KOPT-K1 (cell line): Measurements from ENCODE around the gene AKT1.
"Not testable (repeated sequence)": the region's sequence is repeated elsewhere in the genome, so short reads cannot be mapped to it uniquely, and the experiment has no call there.

ENCODE experiments used
- H3K27ac ChIP-seq: fragments of 200-600 bp; sonication (generic); 2 replicates; pipeline ENCODE4 v1.5.1; 2016; ENCODE audit warnings: antibody characterized with exemption, mild to moderate bottlenecking, low read depth, low read length; ENCODE audit not compliant: poor library complexity, severe bottlenecking
- H3K36me3 ChIP-seq: fragments of 200-600 bp; sonication (generic); 2 replicates; pipeline ENCODE4 v1.5.1; 2017; ENCODE audit warnings: antibody characterized with exemption, mild to moderate bottlenecking, low read length, moderate library complexity; ENCODE audit not compliant: insufficient read depth
- H3K9me3 ChIP-seq: fragments of 200-600 bp; sonication (generic); 2 replicates; pipeline ENCODE4 v1.5.1; 2017; ENCODE audit warnings: antibody characterized with exemption, low read length, mild to moderate bottlenecking; ENCODE audit not compliant: insufficient read depth, poor library complexity, severe bottlenecking

Gene AKT1

GRCh38 chr14:104822821-104823615 is 27.5 kb upstream of the AKT1 start:
- peaks cover under 1% of the 10 kb centered on the region for H3K9me3 ChIP-seq
- peaks cover 5% of the 10 kb centered on the region; the same call in 1 of the 2 replicates for H3K36me3 ChIP-seq
- H3K27ac ChIP-seq: no peak overlapping the region

- H3K27ac ChIP-seq: no peak overlapping the region
- H3K9me3 ChIP-seq: peaks cover 4% of the 10 kb centered on the region
- H3K36me3 ChIP-seq: peaks cover 8% of the 10 kb centered on the region; the same call in 1 of the 2 replicates
Observed at GRCh38 chr14:104821971-104822608, 26.5 kb upstream of the AKT1 start.

- Histone ChIP-seq H3K36me3 (peaks cover 8% of the 10 kb centered on the region; the same call in 1 of the 2 replicates), H3K9me3 (peaks cover 4% of the 10 kb centered on the region), H3K27ac (no peak overlapping the region)
Observed at GRCh38 chr14:104821229-104821945, 25.8 kb upstream of the AKT1 start.

- Histone ChIP-seq H3K9me3 (peaks cover 4% of the 10 kb centered on the region), H3K36me3 (peaks cover 8% of the 10 kb centered on the region; the same call in 1 of the 2 replicates), H3K27ac (no peak overlapping the region)
Observed at GRCh38 chr14:104820669-104821228, 25.2 kb upstream of the AKT1 start.

- H3K36me3 ChIP-seq: peaks cover 8% of the 10 kb centered on the region; the same call in 1 of the 2 replicates
- H3K9me3 ChIP-seq: peaks cover 4% of the 10 kb centered on the region
- no peak overlapping the region for H3K27ac ChIP-seq
Observed at GRCh38 chr14:104819361-104819781, 23.8 kb upstream of the AKT1 start.

GRCh38 chr14:104818714-104819161 is 23.2 kb upstream of the AKT1 start:
- no peak overlapping the region for H3K27ac ChIP-seq
- peaks cover 4% of the 10 kb centered on the region for H3K9me3 ChIP-seq
- H3K36me3 ChIP-seq: peaks cover 8% of the 10 kb centered on the region; the same call in 1 of the 2 replicates

- Histone ChIP-seq H3K36me3 (peaks cover 12% of the 10 kb centered on the region; the same call in 1 of the 2 replicates), H3K9me3 (peaks cover 4% of the 10 kb centered on the region), H3K27ac (no peak overlapping the region)
Observed at GRCh38 chr14:104817930-104818713, 22.6 kb upstream of the AKT1 start.

- Histone ChIP-seq H3K27ac (peak overlapping the region; percentile 94), H3K9me3 (peaks cover 4% of the 10 kb centered on the region)
Observed at GRCh38 chr14:104816616-104816884, 21.0 kb upstream of the AKT1 start.

GRCh38 chr14:104814701-104815100 is 19.2 kb upstream of the AKT1 start:
- peaks cover 12% of the 10 kb centered on the region; the same call in 1 of the 2 replicates for H3K36me3 ChIP-seq
- H3K9me3 ChIP-seq, H3K27ac ChIP-seq: not testable (repeated sequence)

More at GRCh38 chr14:104816616-104816884, 21.0 kb upstream of the AKT1 start:
- peaks cover 12% of the 10 kb centered on the region; the same call in 1 of the 2 replicates for H3K36me3 ChIP-seq

- H3K27ac ChIP-seq: no peak overlapping the region
- H3K36me3 ChIP-seq: peaks cover 8% of the 10 kb centered on the region; the same call in 1 of the 2 replicates
Observed at GRCh38 chr14:104813286-104813685, 17.7 kb upstream of the AKT1 start.

GRCh38 chr14:104810316-104810715 is 14.8 kb upstream of the AKT1 start:
- 0 out of 2 replicates have a peak, but pooled peaks cover 4% of the 10 kb centered on the region for H3K36me3 ChIP-seq
- no peaks in the 10 kb centered on the region for H3K9me3 ChIP-seq
- H3K27ac ChIP-seq: no peak overlapping the region

More at GRCh38 chr14:104813286-104813685, 17.7 kb upstream of the AKT1 start:
- H3K9me3 ChIP-seq: peaks cover 4% of the 10 kb centered on the region

- H3K27ac ChIP-seq: no peak overlapping the region
- no peaks in the 10 kb centered on the region for H3K9me3 ChIP-seq
Observed at GRCh38 chr14:104808456-104808855, 12.9 kb upstream of the AKT1 start.

GRCh38 chr14:104806625-104807465 is 11.3 kb upstream of the AKT1 start:
- Histone ChIP-seq H3K36me3 (no peaks in the 10 kb centered on the region), H3K27ac (no peak overlapping the region), H3K9me3 (no peaks in the 10 kb centered on the region)

More at GRCh38 chr14:104808456-104808855, 12.9 kb upstream of the AKT1 start:
- 0 out of 2 replicates have a peak, but pooled peaks cover under 1% of the 10 kb centered on the region for H3K36me3 ChIP-seq
